HG03025 (cell line): ENCODE measurements around the gene LINC01488.

Experiments used
- ATAC-seq: cut with Tn5 transposase; IDR thresholded peaks from one replicate; pipeline ENCODE4 v1.9.1; 2021; ENCODE audit warnings: mild to moderate bottlenecking, moderate library complexity; ENCODE audit not compliant: unreplicated experiment, low FRiP score

Gene LINC01488

GRCh38 chr11:69524291-69524882 lies 42.9 kb downstream of the LINC01488 start:
- no peak for ATAC-seq

GRCh38 chr11:69524991-69525411 lies 43.5 kb downstream of the LINC01488 start:
- no peak for ATAC-seq

- no peak for ATAC-seq
Measured at GRCh38 chr11:69525516-69526452, 44.3 kb downstream of the LINC01488 start.

GRCh38 chr11:69526453-69526810 lies 45.0 kb downstream of the LINC01488 start:
- ATAC-seq: no peak

GRCh38 chr11:69529001-69529400 lies 47.5 kb downstream of the LINC01488 start:
- ATAC-seq: no peak

- ATAC-seq: no peak
Measured at GRCh38 chr11:69530278-69531070, 49.0 kb downstream of the LINC01488 start.

- ATAC-seq: no peak
Measured at GRCh38 chr11:69531071-69531716, 49.7 kb downstream of the LINC01488 start.

- ATAC-seq: no peak
Measured at GRCh38 chr11:69531717-69532088, 50.2 kb downstream of the LINC01488 start.

GRCh38 chr11:69533296-69534165 lies 52.1 kb downstream of the LINC01488 start:
- ATAC-seq: no peak

GRCh38 chr11:69534166-69534530 lies 52.7 kb downstream of the LINC01488 start:
- ATAC-seq: no peak

- ATAC-seq: no peak
Measured at GRCh38 chr11:69535908-69536307, 54.4 kb downstream of the LINC01488 start.

GRCh38 chr11:69536406-69536805 lies 54.9 kb downstream of the LINC01488 start:
- no peak for ATAC-seq

- no peak for ATAC-seq
Measured at GRCh38 chr11:69537126-69537525, 55.7 kb downstream of the LINC01488 start.

GRCh38 chr11:69537855-69538640 lies 56.6 kb downstream of the LINC01488 start:
- no peak for ATAC-seq

GRCh38 chr11:69538854-69539253 lies 57.4 kb downstream of the LINC01488 start:
- ATAC-seq: no peak

- ATAC-seq: no peak
Measured at GRCh38 chr11:69539416-69540117, 58.1 kb downstream of the LINC01488 start.

GRCh38 chr11:69540118-69541000 lies 58.9 kb downstream of the LINC01488 start:
- no peak for ATAC-seq

GRCh38 chr11:69541001-69541285 lies 59.5 kb downstream of the LINC01488 start:
- ATAC-seq: no peak
